NT2/D1 (cell line): ENCODE results near the gene NDUFAF4.

Experiments
- SUZ12 ChIP-seq: IDR thresholded peaks from 2 replicates; pipeline ENCODE4 v1.6.1; 2011; ENCODE audit not compliant: insufficient read length, insufficient read depth; ENCODE audit errors: extremely low read depth
- YY1 ChIP-seq: IDR thresholded peaks from 2 replicates; pipeline ENCODE4 v1.6.1; 2011; ENCODE audit not compliant: insufficient read length, insufficient read depth

- TF ChIP-seq SUZ12 (no peak), YY1 (no peak)
Observed at GRCh38 chr6:96862560-96862959, 35.1 kb downstream of the NDUFAF4 start.
